AG09309 (cell line): ENCODE results near the gene MAGI1.

Source experiments
- DNase-seq: peaks from one replicate; pipeline ENCODE4 v3.0.0-alpha.2; 2010; ENCODE audit warnings: low read depth
- H3K4me3 ChIP-seq: 2 replicates; pipeline ENCODE4 v1.5.1; 2011; ENCODE audit warnings: mild to moderate bottlenecking, low read depth, low read length, moderate library complexity; ENCODE audit not compliant: control insufficient read depth
- CTCF ChIP-seq: IDR thresholded peaks from 2 replicates; pipeline ENCODE4 v1.5.1; 2011; ENCODE audit warnings: mild to moderate bottlenecking, low read depth, low read length, inconsistent platforms; ENCODE audit not compliant: insufficient read depth, control insufficient read depth; ENCODE audit errors: missing control alignments

Gene MAGI1

GRCh38 chr3:65827076-65827475 is 211.6 kb downstream of the MAGI1 start:
- no peak for DNase-seq
- H3K4me3 ChIP-seq: no peak overlapping the region
- no peak for TF ChIP-seq CTCF

GRCh38 chr3:65824166-65824565 is 214.6 kb downstream of the MAGI1 start:
- no peak overlapping the region for H3K4me3 ChIP-seq
- no peak for TF ChIP-seq CTCF
- no peak for DNase-seq

GRCh38 chr3:65820600-65820999 is 218.1 kb downstream of the MAGI1 start:
- H3K4me3 ChIP-seq: no peak overlapping the region
- TF ChIP-seq CTCF: no peak
- DNase-seq: no peak

GRCh38 chr3:65819896-65820295 is 218.8 kb downstream of the MAGI1 start:
- TF ChIP-seq CTCF: no peak
- DNase-seq: no peak
- H3K4me3 ChIP-seq: no peak overlapping the region

- no peak overlapping the region for H3K4me3 ChIP-seq
- TF ChIP-seq CTCF: no peak
- no peak for DNase-seq
Measured at GRCh38 chr3:65817553-65818126, 221.1 kb downstream of the MAGI1 start.

- no peak for TF ChIP-seq CTCF
- no peak for DNase-seq
- no peak overlapping the region for H3K4me3 ChIP-seq
Measured at GRCh38 chr3:65816208-65816607, 222.5 kb downstream of the MAGI1 start.
